Keratinocyte (primary cell): ENCODE results near the gene PLCL2.

Experiments used
- EZH2 ChIP-seq: IDR thresholded peaks from one replicate; pipeline ENCODE4 v1.6.1; 2012; ENCODE audit warnings: inconsistent platforms, mild to moderate bottlenecking, low read length, moderate library complexity
- TF ChIP-seq, protein P1 (sequence below), 3 experiments: IDR thresholded peaks in 1 of 3; conservative IDR thresholded peaks in 1 of 3; optimal IDR thresholded peaks in 1 of 3; 2 replicates in 2 of 3; 3 replicates in 1 of 3; pipeline versions ENCODE3 to v1.5.1; 2011; ENCODE audit warnings: low read length in 3 of 3, mild to moderate bottlenecking in 3 of 3, moderate library complexity in 2 of 3, control low read depth in 1 of 3, inconsistent platforms in 1 of 3; ENCODE audit not compliant: insufficient read depth in 2 of 3; ENCODE audit errors: extremely low read depth in 1 of 3

- TF ChIP-seq, protein P1, sequence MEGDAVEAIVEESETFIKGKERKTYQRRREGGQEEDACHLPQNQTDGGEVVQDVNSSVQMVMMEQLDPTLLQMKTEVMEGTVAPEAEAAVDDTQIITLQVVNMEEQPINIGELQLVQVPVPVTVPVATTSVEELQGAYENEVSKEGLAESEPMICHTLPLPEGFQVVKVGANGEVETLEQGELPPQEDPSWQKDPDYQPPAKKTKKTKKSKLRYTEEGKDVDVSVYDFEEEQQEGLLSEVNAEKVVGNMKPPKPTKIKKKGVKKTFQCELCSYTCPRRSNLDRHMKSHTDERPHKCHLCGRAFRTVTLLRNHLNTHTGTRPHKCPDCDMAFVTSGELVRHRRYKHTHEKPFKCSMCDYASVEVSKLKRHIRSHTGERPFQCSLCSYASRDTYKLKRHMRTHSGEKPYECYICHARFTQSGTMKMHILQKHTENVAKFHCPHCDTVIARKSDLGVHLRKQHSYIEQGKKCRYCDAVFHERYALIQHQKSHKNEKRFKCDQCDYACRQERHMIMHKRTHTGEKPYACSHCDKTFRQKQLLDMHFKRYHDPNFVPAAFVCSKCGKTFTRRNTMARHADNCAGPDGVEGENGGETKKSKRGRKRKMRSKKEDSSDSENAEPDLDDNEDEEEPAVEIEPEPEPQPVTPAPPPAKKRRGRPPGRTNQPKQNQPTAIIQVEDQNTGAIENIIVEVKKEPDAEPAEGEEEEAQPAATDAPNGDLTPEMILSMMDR (optimal IDR thresholded peaks at IDR 0.05 in 1 of 3, IDR thresholded peaks at IDR 0.05 in 1 of 3, conservative IDR thresholded peaks at IDR 0.05 in 1 of 3; ENCODE audit: extremely low read depth in 1 of 3, insufficient read depth in 2 of 3, low read length in 3 of 3): no peak
- no peak for TF ChIP-seq EZH2
Observed at GRCh38 chr3:16836505-16837237, 48.1 kb upstream of the PLCL2 start.
